Islet of Langerhans (tissue), 1 donor: ENCODE data around the gene AFAP1.

Source experiments
- FAIRE-seq: peaks from one replicate; lab custom pipeline; 2011; peaks lifted over from hg19 to GRCh38; lab: Jason Lieb, UNC

Gene AFAP1

DNA sequence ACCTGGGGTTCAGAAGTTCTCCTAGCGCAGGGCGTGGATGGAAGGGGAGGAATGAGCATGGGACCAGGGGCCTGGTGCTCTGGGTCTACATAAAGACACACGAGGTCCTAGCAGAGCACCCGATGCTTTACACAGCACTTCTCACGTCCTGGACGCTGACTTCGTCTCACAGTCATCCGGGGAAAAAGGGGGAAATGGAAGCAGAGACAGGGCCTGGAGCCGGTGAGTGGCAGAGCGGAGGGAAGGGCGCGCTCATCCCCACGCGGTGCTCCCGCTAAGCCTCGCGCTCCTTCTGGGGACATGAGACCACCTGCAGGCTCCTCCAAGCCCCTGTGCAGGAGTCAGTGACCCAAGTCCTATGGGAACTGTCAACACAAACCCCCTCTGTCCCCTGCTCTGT lies 157.7 kb downstream of the AFAP1 start:
- no peak for FAIRE-seq

- FAIRE-seq = no peak
Measured at GRCh38 chr4:7781366-7781765, 158.3 kb downstream of the AFAP1 start.

- no peak for FAIRE-seq
Measured at GRCh38 chr4:7780751-7781348, 158.8 kb downstream of the AFAP1 start.

- FAIRE-seq = no peak
Measured at GRCh38 chr4:7779432-7779768, 160.3 kb downstream of the AFAP1 start.

GRCh38 chr4:7778510-7779431 lies 160.9 kb downstream of the AFAP1 start:
- no peak for FAIRE-seq

- no peak for FAIRE-seq
Measured at GRCh38 chr4:7777871-7778509, 161.7 kb downstream of the AFAP1 start.

DNA sequence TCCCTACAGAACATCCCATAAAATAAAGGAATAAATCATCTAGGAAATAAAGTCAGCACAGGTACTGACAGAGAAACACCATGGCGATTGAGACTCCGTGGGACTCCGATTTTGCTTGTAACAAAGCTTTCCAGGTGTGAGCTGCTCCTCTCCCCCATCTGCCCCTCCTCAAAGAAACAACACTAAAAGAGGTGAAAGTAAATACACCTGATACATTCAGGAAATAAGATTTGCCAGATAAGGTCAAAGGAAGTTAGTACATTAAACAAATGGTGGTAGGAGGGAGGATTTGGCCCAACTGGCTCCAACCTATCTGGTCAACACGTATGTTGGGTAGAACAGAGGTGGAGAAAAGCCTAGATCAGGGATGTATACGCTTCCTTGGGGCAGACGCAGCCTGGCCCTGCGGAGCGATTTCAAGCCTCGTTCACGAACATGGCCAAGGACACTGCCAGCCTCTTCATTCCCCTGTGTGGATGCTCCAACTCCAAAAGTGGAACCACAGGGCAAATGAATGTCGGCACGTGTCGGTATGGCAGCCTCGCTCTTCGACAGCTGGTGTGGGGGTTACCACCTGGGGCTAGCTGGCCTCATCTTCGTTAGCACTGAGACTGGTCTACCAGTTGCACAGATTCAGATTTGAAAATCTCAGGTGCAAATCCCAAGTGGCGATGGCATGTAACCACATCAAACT lies 162.5 kb downstream of the AFAP1 start:
- no peak for FAIRE-seq

GRCh38 chr4:7775396-7775795 lies 164.3 kb downstream of the AFAP1 start:
- FAIRE-seq = no peak

GRCh38 chr4:7774301-7775294 lies 165.1 kb downstream of the AFAP1 start:
- FAIRE-seq = no peak

- no peak for FAIRE-seq
Measured at GRCh38 chr4:7773401-7774180, 166.1 kb downstream of the AFAP1 start.

DNA sequence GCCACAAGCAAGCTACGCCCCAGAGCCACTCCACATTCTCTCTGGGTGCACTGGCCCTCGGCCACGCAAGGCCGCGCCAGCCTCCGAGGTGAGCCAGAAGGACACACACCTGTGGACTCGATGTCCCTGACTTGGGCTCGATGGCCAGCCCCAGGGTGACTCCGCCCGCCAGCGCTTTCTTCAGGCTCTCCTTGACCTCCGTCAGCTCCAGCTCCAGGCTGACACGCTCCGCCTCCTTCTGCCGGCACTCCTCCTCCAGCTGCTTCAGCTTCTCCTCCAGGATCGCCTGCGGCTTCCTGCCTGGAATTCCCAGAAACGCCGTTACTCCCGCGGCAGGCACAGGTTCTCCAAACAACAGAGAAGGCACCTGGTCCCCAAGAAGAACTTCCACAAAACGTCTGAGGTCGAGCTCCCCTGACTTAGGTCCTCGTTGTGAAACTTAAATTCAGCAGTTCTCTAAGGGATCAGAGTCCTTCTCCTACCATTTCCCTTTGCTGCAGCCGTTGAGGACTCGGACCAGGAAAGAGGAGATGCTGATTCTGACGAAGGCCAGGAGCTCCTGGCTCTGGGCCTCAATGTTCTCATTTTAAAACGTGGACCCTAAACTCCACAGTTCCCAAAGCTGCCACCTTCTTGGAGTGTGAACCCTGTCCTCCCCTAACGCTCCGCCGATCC lies 166.8 kb downstream of the AFAP1 start:
- FAIRE-seq = no peak

DNA sequence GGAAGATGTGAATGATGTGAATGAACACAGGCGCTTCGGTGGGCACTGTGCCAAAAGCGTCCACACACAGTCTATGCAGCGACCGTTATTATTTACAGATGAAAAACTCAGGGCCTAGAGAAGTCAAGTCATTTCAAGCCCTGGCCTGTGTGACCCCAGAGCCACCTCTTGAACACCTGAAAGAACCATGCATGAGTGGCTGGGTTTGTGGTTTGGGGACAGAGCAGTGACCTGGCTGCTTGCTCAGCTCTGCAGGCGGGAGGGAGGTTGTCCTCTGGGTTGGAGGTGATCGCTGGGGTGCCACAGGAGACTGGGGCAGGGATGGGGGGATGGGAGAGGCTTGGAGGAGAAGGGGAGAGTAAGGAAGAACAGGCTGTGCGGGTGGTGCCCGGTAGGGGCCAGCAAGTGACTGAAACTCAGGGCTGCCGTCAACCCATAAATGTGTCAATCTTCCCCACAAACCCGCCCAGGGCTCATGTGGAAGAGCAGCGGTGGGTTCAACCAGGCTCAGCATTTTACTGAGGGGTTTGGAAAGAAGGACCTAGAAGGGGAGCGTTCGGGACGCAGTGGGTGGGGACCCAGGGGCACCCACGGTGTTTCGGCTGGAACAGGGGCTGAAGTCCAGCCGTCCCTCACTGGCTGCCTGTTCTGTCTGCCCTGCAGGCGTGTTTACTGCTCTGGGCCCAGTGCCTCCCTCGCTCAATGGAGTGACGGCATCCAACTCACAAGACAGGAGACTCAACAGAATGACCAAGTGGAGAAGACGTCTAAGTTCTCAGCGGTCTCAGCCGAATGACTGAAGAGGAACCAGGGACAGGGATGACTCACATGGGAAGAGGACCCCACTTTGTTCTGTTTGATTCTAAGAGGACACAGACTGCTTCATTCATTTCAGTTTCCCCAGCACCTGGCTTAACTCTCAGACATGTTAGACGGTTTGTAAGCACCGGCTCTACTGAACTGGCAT lies 167.8 kb downstream of the AFAP1 start:
- FAIRE-seq = no peak

DNA sequence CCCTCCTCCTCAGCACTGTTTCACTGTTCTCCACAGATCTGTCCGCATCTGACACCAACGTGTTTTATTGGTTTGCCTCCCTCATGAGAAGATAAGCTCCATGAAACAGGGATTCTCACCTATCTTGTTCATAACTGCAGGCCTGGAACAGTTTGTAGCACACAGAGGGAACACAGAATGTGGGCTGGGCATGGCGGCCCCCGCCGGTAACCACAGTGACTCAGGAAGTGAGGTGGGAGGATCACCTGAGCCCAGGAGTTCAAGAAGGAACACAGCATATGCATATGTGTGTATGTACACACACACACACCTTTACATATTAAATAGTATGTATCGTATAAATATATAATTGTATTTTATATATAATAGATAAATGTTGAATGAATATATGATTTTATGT lies 168.6 kb downstream of the AFAP1 start:
- FAIRE-seq = no peak

GRCh38 chr4:7770224-7771050 lies 169.2 kb downstream of the AFAP1 start:
- no peak for FAIRE-seq

DNA sequence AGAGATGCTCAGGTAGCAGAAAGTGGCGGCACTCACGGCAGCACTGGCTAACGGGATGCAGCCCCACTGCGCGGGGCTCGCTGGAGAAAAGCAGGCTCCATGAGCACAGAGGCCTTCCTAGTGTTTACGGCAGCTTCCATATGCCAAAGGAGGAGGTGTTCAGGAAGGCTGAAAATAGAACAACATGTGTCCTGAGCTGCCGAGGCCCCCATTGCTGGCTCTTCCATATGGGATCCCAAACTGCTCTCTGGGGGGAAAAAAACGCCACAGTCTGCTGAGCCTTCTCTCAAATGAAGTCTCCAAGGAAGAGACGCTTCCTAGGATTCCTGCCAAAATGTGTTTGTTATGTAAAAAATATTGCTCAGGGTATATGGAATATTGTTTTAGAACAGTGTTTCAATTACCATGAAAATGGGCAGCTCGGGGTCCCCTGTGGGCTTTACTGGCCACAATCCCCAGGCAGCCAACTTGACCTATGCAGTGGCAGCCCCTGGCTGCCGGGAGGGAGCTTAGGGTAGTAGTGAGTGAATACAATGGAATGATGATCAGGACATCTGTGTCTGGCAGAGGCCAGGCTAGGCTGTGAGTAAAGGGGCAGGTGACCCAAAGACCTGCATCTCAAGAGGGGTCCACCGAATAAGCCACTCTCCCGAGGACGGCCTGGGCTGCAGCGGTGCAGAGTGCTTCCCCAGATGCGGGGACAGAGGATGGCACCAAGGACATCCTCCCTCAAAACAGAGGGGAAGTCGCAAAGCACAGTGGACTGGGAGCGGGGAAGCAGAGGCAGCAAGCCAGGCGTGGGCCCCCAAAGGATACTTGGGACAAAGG lies 170.1 kb downstream of the AFAP1 start:
- FAIRE-seq = no peak

DNA sequence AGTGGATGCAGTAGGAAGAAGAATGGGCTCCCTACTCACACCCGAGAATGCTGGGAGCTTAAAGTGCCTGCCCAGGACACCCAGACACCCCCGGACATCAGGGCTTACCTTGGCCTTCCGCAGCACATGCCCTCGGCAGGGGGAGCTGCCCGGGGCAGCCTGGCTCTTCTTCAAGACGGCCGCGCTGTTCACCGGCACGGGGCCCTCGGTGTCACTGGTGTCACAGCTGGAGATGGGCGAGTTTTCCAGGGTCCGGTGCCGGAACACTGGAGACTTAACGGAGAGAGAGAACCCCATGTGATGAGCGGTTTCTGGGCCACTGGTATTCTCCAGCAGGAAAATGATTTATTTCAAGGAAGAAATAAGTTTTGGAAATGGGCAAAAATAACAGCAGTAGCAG lies 170.9 kb downstream of the AFAP1 start:
- FAIRE-seq = no peak

GRCh38 chr4:7767966-7768365 lies 171.7 kb downstream of the AFAP1 start:
- no peak for FAIRE-seq
